ENCODE measurements around the gene TYW1B. TPM values are rescaled to one million over a fixed set of nuclear protein-coding genes. Genes with fewer than 3 reads are reported as not detected.
"Not testable (repeated sequence)": the region's sequence is repeated elsewhere in the genome, so short reads cannot be mapped to it uniquely, and the experiment has no call there.

TYW1B gene
- total RNA-seq, 1 donor: 3.3 TPM

DNA sequence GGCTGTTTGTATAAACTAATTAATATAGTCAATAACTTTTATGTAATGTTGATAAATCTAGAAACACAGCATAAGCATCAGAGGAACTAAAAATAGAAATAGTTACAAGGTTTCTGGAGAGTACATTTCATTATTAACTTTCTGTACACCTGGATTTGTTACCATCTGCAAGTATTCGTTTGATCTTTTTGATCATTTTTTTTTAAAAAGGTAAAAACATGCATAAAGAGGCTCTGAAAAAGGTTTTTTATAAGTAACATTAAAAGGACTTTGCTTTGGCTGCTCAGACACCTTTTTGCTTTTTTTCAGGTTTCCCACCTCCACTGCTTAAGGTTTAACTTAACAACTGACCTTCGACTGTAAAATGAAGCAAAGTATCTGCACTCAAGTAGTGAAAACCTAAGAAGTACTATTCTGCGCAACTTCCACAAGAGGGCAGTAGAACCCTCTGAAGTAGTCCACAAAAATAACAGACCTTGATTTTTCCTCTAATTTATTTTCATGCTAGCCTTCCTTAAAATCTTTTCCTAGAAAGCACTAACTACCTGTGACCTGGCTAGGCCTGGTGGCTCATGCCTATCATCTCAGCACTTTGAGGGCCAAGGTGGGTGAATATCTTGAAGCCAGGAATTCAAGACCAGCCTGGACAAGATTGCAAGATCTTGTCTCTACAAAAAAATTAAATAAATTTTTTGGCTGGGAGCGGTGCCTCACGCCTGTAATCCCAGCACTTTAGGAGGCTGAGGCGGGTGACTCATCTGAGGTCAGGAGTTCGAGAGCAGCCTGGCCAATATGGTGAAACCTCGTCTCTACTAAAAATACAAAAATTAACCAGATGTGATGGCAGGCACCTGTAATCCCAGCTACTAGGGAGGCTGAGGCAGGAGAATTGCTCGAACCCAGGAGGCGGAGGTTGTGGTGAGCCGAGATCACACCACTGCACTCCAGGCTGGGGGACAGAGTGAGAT is 4.0 kb downstream of the TYW1B start:
- not testable (repeated sequence) for H3K9me3 ChIP-seq (ENCODE audit: low read depth, low read length); H3K4me1 ChIP-seq (ENCODE audit: insufficient read depth, low read length); H3K4me3 ChIP-seq (ENCODE audit: low read length); H3K27me3 ChIP-seq (ENCODE audit: insufficient read depth, low read length)

DNA sequence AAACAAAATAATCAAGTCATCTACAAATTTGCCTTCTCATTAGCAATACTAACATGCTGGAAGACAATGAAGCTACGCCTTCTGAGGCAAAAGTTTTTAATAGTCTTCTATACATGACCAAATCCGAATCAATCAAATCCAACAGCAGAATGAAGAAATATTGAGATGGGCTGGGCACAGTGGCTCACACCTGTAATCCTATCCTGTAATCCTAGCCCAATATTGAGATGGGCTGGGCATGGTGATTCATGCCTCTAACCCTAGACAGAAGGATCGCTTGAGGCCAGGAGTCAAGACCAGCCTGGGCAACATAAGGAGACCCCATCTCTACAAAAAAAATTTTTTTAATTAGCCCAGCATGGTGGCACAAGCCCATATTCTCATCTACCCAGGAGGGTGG is 5.5 kb downstream of the TYW1B start:
- H3K4me3 ChIP-seq (ENCODE audit: low read length); H3K27me3 ChIP-seq (ENCODE audit: insufficient read depth, low read length): not testable (repeated sequence)

DNA sequence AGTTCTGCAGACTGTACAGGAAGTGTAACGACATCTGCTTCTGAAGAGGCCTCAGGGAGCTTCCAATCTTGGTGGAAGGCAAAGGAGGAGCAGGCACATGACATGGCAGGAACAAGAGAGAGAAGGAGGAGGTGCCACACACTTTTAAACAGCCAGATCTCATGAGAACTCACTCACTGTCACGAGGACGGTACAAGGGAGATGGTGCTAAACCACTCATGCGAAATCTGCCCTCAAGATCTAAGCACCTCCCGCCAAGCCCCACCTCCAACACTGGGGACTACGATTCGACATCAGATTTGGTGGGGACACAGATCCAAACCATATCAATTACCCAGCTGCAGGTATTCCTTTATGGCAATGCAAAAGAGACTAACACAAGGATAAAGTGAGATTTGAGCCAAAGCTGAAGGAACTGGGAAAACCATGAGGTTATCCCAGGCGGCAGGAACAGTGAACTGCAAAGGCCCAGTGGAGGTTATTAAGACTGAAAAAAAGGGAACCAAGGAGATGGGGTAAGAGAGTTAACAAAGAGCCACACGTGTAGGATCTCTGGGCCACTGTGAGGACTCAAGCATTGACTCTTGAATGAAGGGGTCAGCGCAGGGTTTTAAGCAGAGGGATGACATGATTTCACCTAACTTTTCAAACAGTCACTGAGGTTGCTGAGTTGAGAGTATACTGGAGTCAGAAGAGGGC is 9.2 kb downstream of the TYW1B start:
- not testable (repeated sequence) for H3K27me3 ChIP-seq (ENCODE audit: insufficient read depth, low read length); H3K9me3 ChIP-seq (ENCODE audit: low read depth, low read length); H3K4me3 ChIP-seq (ENCODE audit: low read length); H3K4me1 ChIP-seq (ENCODE audit: insufficient read depth, low read length)

More for the DNA sequence above, 5.5 kb downstream of the TYW1B start:
- H3K4me1 ChIP-seq (ENCODE audit: insufficient read depth, low read length); H3K9me3 ChIP-seq (ENCODE audit: low read depth, low read length): not testable (repeated sequence)

GRCh38 chr7:72817661-72818060 is 10.3 kb downstream of the TYW1B start:
- H3K4me1 ChIP-seq (ENCODE audit: insufficient read depth, low read length); H3K9me3 ChIP-seq (ENCODE audit: low read depth, low read length): not testable (repeated sequence)

GRCh38 chr7:72816370-72817157 is 11.4 kb downstream of the TYW1B start:
- H3K27me3 ChIP-seq (ENCODE audit: insufficient read depth, low read length); H3K4me1 ChIP-seq (ENCODE audit: insufficient read depth, low read length); H3K9me3 ChIP-seq (ENCODE audit: low read depth, low read length); H3K4me3 ChIP-seq (ENCODE audit: low read length): not testable (repeated sequence)

More at GRCh38 chr7:72817661-72818060, 10.3 kb downstream of the TYW1B start:
- not testable (repeated sequence) for H3K4me3 ChIP-seq (ENCODE audit: low read length); H3K27me3 ChIP-seq (ENCODE audit: insufficient read depth, low read length)

GRCh38 chr7:72810437-72810836 is 17.6 kb downstream of the TYW1B start:
- H3K27me3 ChIP-seq (ENCODE audit: insufficient read depth, low read length); H3K4me3 ChIP-seq (ENCODE audit: low read length); H3K9me3 ChIP-seq (ENCODE audit: low read depth, low read length): not testable (repeated sequence)
- H3K4me1 ChIP-seq (ENCODE audit: insufficient read depth, low read length): peaks cover 19% of the 10 kb centered on the region

DNA sequence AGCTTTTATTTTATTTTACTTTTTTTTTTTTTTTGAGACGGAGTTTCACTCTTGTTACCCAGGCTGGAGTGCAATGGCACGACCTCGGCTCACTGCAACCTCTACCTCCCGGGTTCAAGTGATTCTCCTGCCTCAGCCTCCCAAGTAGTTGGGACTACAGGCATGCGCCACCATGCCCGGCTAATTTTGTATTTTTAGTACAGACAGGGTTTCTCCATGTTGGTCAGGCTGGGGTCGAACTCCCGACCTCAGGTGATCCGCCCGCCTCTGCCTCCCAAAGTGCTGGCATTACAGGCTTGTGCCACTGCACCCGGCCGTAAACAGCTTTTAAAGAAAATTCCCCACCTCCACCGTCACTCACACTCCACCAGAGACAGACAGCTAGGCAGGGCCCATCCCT is 19.5 kb downstream of the TYW1B start:
- not testable (repeated sequence) for H3K9me3 ChIP-seq (ENCODE audit: low read depth, low read length); H3K27me3 ChIP-seq (ENCODE audit: insufficient read depth, low read length); H3K4me3 ChIP-seq (ENCODE audit: low read length)
- peaks cover 22% of the 10 kb centered on the region for H3K4me1 ChIP-seq (ENCODE audit: insufficient read depth, low read length)

DNA sequence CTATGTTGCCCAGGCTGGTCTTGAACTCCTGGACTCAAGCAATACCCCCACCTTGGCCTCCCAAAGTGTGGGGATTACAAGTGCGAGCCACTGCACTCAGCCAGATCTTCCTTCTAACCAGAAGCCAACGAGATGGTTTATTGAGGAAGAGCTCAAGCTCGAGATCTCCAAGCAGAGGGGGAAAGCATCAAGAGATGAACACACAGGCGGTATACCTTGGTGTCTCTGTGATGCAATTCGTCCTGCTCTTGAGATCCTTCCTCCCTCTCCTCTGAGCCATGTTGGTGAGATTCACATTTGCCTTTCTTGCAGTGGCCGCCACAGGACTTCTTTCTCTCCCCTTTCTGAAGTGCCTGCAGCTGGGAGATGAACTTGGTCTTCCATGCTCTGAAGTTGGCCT is 21.1 kb downstream of the TYW1B start:
- not testable (repeated sequence) for H3K27me3 ChIP-seq (ENCODE audit: insufficient read depth, low read length); H3K4me3 ChIP-seq (ENCODE audit: low read length)

GRCh38 chr7:72805526-72806494 is 22.2 kb downstream of the TYW1B start:
- Histone ChIP-seq H3K27me3 (ENCODE audit: insufficient read depth, low read length) (no peaks in the 10 kb centered on the region), H3K9me3 (ENCODE audit: low read depth, low read length) (no peaks in the 10 kb centered on the region), H3K4me3 (ENCODE audit: low read length) (no peak overlapping the region), H3K4me1 (ENCODE audit: insufficient read depth, low read length) (peaks cover 22% of the 10 kb centered on the region)

More for the DNA sequence above, 21.1 kb downstream of the TYW1B start:
- H3K9me3 ChIP-seq (ENCODE audit: low read depth, low read length): not testable (repeated sequence)
- peaks cover 22% of the 10 kb centered on the region for H3K4me1 ChIP-seq (ENCODE audit: insufficient read depth, low read length)

DNA sequence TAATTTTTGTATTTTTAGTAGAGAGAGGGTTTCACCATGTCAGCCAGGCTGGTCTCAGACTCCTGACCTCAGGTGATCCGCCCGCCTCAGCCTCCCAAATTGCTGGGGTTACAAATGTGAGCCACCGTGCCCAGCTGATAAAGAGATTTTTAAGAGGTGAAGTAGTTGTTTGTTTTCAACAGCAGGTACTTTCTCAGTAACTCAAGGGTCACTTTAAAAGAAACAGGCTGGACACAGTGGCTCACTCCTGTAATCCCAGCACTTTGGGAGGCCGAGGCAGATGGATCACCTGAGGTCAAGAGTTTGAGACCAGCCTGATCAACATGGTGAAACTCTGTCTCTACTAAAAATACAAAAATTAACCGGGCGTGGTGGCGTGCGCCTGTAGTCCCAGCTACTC is 24.2 kb downstream of the TYW1B start:
- not testable (repeated sequence) for H3K4me3 ChIP-seq (ENCODE audit: low read length); H3K9me3 ChIP-seq (ENCODE audit: low read depth, low read length); H3K27me3 ChIP-seq (ENCODE audit: insufficient read depth, low read length)
- H3K4me1 ChIP-seq (ENCODE audit: insufficient read depth, low read length): peaks cover 19% of the 10 kb centered on the region

GRCh38 chr7:72801564-72801963 is 26.4 kb downstream of the TYW1B start:
- H3K9me3 ChIP-seq (ENCODE audit: low read depth, low read length): not testable (repeated sequence)
- peaks cover 13% of the 10 kb centered on the region for H3K4me1 ChIP-seq (ENCODE audit: insufficient read depth, low read length)

GRCh38 chr7:72795401-72795800 is 32.6 kb downstream of the TYW1B start:
- H3K4me3 ChIP-seq (ENCODE audit: low read length); H3K27me3 ChIP-seq (ENCODE audit: insufficient read depth, low read length); H3K9me3 ChIP-seq (ENCODE audit: low read depth, low read length); H3K4me1 ChIP-seq (ENCODE audit: insufficient read depth, low read length): not testable (repeated sequence)

More at GRCh38 chr7:72801564-72801963, 26.4 kb downstream of the TYW1B start:
- not testable (repeated sequence) for H3K27me3 ChIP-seq (ENCODE audit: insufficient read depth, low read length); H3K4me3 ChIP-seq (ENCODE audit: low read length)

DNA sequence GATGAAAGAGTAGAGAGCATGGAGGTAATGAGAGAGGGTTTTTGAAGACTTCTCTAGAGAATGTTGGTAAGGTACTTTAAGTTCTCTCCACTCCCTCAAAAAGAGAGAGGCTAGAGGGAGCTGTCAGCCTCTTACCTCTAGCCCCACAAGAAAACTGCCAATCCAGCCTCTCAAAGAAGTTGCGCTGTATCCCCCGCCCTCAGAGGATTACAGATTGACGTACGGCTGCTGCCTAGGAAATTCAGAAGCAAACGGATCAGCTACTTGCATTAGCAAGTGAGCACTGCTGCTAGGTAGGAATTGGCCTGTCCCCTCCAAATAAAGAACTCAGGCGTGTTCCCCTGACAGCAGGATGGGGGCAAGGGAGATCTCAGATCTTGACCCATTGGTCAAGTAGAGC is 34.2 kb downstream of the TYW1B start:
- Histone ChIP-seq H3K9me3 (ENCODE audit: low read depth, low read length) (no peaks in the 10 kb centered on the region), H3K27me3 (ENCODE audit: insufficient read depth, low read length) (no peaks in the 10 kb centered on the region), H3K4me1 (ENCODE audit: insufficient read depth, low read length) (no peaks in the 10 kb centered on the region), H3K4me3 (ENCODE audit: low read length) (no peak overlapping the region)

- H3K4me3 ChIP-seq (ENCODE audit: low read length); H3K4me1 ChIP-seq (ENCODE audit: insufficient read depth, low read length); H3K27me3 ChIP-seq (ENCODE audit: insufficient read depth, low read length); H3K9me3 ChIP-seq (ENCODE audit: low read depth, low read length): not testable (repeated sequence)
These were observed 37.3 kb downstream of the TYW1B start for GRCh38 chr7:72790698-72791060.

Measured in mononuclear cell (primary cell).